ENCODE results near the gene TENT4B. TPM values are rescaled to one million over a fixed set of nuclear protein-coding genes. Genes with fewer than 3 reads are reported as not detected.
A peak's percentile ranks its signal among the peaks of the same experiment; 100 is the strongest.

The TENT4B gene
- total RNA-seq, 1 experiment from 2014 or later = 18.3 TPM

- DNase-seq (ENCODE audit: low spot score) = no peak
Measured at GRCh38 chr16:50193594-50193993, 40.5 kb downstream of the TENT4B start.

GRCh38 chr16:50195276-50195675 is 42.2 kb downstream of the TENT4B start:
- peaks cover 4% of the 10 kb centered on the region for H3K9me3 ChIP-seq (ENCODE audit: low read depth, low read length, poor library complexity, severe bottlenecking)
- DNase-seq (ENCODE audit: low spot score) = no peak
- peak overlapping the region; percentile 43 for H3K27ac ChIP-seq (ENCODE audit: low read depth, low read length, poor library complexity, severe bottlenecking)
- BruUV-seq (replicated peaks) = no TSS peak
- no peak overlapping the region for H3K4me3 ChIP-seq (ENCODE audit: low read depth, low read length, poor library complexity, severe bottlenecking)
- peaks cover 18% of the 10 kb centered on the region for H3K4me1 ChIP-seq (ENCODE audit: insufficient read depth, low read length, poor library complexity, severe bottlenecking)
- H3K36me3 ChIP-seq (ENCODE audit: insufficient read depth, low read length, poor library complexity, severe bottlenecking) = no peaks in the 10 kb centered on the region
- CTCF ChIA-PET = no interaction called here
- POLR2A ChIA-PET (ENCODE audit: low non-redundant PET) = interaction anchor here (0.6 kb wide), 2 partner anchors 10 to 50 kb away, joined by 3 to 4 read pairs; no protein-coding TSS in a partner anchor
- TF ChIP-seq, protein P1, sequence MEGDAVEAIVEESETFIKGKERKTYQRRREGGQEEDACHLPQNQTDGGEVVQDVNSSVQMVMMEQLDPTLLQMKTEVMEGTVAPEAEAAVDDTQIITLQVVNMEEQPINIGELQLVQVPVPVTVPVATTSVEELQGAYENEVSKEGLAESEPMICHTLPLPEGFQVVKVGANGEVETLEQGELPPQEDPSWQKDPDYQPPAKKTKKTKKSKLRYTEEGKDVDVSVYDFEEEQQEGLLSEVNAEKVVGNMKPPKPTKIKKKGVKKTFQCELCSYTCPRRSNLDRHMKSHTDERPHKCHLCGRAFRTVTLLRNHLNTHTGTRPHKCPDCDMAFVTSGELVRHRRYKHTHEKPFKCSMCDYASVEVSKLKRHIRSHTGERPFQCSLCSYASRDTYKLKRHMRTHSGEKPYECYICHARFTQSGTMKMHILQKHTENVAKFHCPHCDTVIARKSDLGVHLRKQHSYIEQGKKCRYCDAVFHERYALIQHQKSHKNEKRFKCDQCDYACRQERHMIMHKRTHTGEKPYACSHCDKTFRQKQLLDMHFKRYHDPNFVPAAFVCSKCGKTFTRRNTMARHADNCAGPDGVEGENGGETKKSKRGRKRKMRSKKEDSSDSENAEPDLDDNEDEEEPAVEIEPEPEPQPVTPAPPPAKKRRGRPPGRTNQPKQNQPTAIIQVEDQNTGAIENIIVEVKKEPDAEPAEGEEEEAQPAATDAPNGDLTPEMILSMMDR (conservative IDR thresholded peaks at IDR 0.05; ENCODE audit: low read depth, low read length) = no peak
- no peak for TF ChIP-seq EZH2 (IDR thresholded peaks at IDR 0.05; ENCODE audit: borderline replicate concordance, low read depth, low read length, poor library complexity, severe bottlenecking)
- no peaks in the 10 kb centered on the region for H3K27me3 ChIP-seq (replicated peaks; ENCODE audit: insufficient read depth, low read depth, low read length, poor library complexity)
- intact Hi-C loops (cut with micrococcal nuclease; ENCODE audit: unreplicated experiment) = no loop called here

More at GRCh38 chr16:50193594-50193993, 40.5 kb downstream of the TENT4B start:
- H3K27ac ChIP-seq (ENCODE audit: low read depth, low read length, poor library complexity, severe bottlenecking) = no peak overlapping the region
- H3K36me3 ChIP-seq (ENCODE audit: insufficient read depth, low read length, poor library complexity, severe bottlenecking) = no peaks in the 10 kb centered on the region
- H3K4me1 ChIP-seq (ENCODE audit: insufficient read depth, low read length, poor library complexity, severe bottlenecking) = peaks cover 18% of the 10 kb centered on the region
- POLR2A ChIA-PET (ENCODE audit: low non-redundant PET) = no interaction called here
- no TSS peak for BruUV-seq (replicated peaks)
- intact Hi-C loops (cut with micrococcal nuclease; ENCODE audit: unreplicated experiment) = no loop called here
- peaks cover 4% of the 10 kb centered on the region for H3K9me3 ChIP-seq (ENCODE audit: low read depth, low read length, poor library complexity, severe bottlenecking)
- TF ChIP-seq, protein P1 (conservative IDR thresholded peaks at IDR 0.05; ENCODE audit: low read depth, low read length) = no peak
- TF ChIP-seq EZH2 (IDR thresholded peaks at IDR 0.05; ENCODE audit: borderline replicate concordance, low read depth, low read length, poor library complexity, severe bottlenecking) = no peak
- H3K27me3 ChIP-seq (replicated peaks; ENCODE audit: insufficient read depth, low read depth, low read length, poor library complexity) = no peaks in the 10 kb centered on the region
- CTCF ChIA-PET = interaction anchor here (0.7 kb wide), 1 partner anchor 38 kb away, joined by 5 read pairs; no protein-coding TSS in a partner anchor
- no peak overlapping the region for H3K4me3 ChIP-seq (ENCODE audit: low read depth, low read length, poor library complexity, severe bottlenecking)

DNA sequence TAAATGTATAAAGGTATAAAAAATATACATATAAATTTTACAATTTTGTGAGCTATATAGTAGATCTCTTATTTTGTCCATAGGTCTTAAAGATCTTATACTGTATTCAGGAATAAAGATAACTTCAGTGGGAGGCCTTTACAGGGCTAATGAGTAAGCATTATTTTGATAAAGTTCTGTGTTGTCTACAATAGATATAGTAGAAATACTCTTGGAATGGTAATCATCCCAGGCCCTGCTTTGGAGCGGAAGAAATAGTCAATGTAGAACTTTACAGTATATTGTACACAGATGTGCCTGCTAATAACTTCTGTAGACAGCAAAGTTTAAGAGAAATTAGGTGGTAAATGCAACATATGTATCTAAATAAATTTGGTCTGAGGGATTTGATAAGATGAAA is 42.6 kb downstream of the TENT4B start:
- H3K4me3 ChIP-seq (ENCODE audit: low read depth, low read length, poor library complexity, severe bottlenecking) = no peak overlapping the region
- TF ChIP-seq, protein P1 (conservative IDR thresholded peaks at IDR 0.05; ENCODE audit: low read depth, low read length) = no peak
- BruUV-seq (replicated peaks) = no TSS peak
- H3K4me1 ChIP-seq (ENCODE audit: insufficient read depth, low read length, poor library complexity, severe bottlenecking) = peaks cover 18% of the 10 kb centered on the region
- H3K36me3 ChIP-seq (ENCODE audit: insufficient read depth, low read length, poor library complexity, severe bottlenecking) = no peaks in the 10 kb centered on the region
- peaks cover 4% of the 10 kb centered on the region for H3K9me3 ChIP-seq (ENCODE audit: low read depth, low read length, poor library complexity, severe bottlenecking)
- H3K27me3 ChIP-seq (replicated peaks; ENCODE audit: insufficient read depth, low read depth, low read length, poor library complexity) = no peaks in the 10 kb centered on the region
- ChIA-PET POLR2A (ENCODE audit: low non-redundant PET) (no interaction called here), CTCF (no interaction called here)
- H3K27ac ChIP-seq (ENCODE audit: low read depth, low read length, poor library complexity, severe bottlenecking) = peak overlapping the region; percentile 5
- DNase-seq (ENCODE audit: low spot score) = no peak
- intact Hi-C loops (cut with micrococcal nuclease; ENCODE audit: unreplicated experiment) = no loop called here
